ENCODE data around the gene FLT1.

Gene FLT1, protein sequence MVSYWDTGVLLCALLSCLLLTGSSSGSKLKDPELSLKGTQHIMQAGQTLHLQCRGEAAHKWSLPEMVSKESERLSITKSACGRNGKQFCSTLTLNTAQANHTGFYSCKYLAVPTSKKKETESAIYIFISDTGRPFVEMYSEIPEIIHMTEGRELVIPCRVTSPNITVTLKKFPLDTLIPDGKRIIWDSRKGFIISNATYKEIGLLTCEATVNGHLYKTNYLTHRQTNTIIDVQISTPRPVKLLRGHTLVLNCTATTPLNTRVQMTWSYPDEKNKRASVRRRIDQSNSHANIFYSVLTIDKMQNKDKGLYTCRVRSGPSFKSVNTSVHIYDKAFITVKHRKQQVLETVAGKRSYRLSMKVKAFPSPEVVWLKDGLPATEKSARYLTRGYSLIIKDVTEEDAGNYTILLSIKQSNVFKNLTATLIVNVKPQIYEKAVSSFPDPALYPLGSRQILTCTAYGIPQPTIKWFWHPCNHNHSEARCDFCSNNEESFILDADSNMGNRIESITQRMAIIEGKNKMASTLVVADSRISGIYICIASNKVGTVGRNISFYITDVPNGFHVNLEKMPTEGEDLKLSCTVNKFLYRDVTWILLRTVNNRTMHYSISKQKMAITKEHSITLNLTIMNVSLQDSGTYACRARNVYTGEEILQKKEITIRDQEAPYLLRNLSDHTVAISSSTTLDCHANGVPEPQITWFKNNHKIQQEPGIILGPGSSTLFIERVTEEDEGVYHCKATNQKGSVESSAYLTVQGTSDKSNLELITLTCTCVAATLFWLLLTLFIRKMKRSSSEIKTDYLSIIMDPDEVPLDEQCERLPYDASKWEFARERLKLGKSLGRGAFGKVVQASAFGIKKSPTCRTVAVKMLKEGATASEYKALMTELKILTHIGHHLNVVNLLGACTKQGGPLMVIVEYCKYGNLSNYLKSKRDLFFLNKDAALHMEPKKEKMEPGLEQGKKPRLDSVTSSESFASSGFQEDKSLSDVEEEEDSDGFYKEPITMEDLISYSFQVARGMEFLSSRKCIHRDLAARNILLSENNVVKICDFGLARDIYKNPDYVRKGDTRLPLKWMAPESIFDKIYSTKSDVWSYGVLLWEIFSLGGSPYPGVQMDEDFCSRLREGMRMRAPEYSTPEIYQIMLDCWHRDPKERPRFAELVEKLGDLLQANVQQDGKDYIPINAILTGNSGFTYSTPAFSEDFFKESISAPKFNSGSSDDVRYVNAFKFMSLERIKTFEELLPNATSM (N-terminal part only)

GRCh38 chr13:28494778-28495537 lies at the start of gene FLT1:
FLT1 (minus strand) TSS chr13:28495128; CDS start chr13:28494843, 285 bp downstream.
- no peak for DNase-seq

GRCh38 chr13:28544026-28544425 lies 49.1 kb upstream of the FLT1 start:
- DNase-seq: no peak

- DNase-seq: no peak
Measured at GRCh38 chr13:28542804-28543203, 47.9 kb upstream of the FLT1 start.

DNA sequence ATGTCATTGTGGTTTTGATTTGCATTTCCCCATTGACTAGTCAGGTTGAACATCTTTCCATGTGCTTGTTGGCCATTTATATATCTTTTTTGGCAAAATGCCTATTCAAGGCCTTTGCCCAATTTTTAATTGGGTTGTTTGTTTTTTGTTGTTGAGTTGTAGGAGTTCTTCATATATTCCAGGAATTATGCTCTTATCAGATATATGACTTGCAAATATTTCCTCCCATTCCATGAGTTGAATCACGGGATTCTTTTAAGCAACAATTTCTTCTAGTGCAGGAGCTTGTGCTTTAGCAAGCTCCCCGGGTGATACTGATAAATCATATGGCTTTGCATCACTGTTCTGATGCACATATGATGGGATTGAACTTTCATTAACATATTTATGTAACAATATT lies 47.0 kb upstream of the FLT1 start:
- no peak for DNase-seq

DNA sequence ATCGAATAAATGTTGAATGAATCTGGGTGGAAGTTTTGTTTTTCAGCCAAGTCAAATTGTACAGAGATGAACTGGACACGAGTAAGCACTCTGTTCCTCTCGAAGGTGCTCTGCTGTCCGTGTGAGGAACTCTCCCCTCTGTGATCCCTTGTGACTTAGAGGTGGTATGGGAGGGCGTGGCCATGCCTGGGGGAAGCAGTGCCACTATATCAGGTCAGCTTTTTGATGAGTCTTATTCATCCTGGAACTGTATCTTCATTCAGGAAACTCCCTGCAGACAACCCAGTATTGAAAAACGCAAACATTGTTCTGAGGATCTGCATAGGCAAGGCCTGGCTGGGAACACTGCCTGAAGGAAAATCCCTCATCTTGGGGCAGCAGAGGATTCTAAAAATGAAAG lies 45.7 kb upstream of the FLT1 start:
- DNase-seq: no peak

DNA sequence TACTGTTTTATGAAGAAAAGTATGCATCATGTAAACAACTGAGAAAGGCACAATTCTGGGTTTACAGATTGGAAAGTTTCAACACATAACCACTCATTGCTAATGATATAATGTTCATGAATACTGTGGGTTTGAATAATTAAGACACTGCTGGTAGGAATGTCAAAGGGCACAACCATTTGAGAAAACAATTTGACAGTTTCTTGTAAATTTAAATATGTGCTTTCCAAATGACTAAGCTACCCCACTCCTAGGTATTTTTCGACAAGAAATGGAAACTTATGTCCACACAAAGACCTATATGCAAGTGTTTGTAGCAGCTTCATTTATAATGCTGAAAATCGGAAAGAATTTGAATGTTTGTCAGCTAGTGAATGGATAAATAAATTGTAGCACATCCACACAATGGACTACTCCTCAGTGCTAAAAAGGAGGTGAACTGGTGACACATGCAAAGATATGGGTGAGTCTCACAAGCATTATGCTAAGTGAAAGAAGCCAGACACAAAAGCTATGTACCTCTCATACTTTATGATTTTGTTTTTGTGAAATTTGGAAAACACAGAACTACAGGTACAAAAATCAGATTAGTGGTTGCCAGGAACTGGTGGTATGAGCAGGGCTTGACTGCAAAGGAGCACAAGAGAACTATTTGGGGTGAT lies 44.8 kb upstream of the FLT1 start:
- no peak for DNase-seq

DNA sequence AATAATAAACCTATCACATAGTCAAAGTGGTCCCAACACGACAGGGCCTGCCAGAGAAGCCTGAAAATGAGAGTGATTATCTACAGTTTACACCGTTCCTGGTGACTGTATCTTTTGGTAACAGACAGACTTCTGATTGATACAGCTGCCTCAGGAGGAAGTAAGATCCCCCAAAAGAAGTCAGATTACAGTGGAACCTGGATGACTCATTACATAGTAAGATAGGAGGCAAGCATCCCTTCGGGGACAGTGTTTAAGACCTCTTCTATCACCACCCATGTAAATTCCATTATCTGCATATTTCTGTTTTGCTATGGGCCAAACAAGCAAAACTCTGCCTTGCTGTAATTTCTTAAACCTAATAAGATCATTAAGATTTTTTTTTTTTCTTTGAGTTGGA lies 44.0 kb upstream of the FLT1 start:
- no peak for DNase-seq

DNA sequence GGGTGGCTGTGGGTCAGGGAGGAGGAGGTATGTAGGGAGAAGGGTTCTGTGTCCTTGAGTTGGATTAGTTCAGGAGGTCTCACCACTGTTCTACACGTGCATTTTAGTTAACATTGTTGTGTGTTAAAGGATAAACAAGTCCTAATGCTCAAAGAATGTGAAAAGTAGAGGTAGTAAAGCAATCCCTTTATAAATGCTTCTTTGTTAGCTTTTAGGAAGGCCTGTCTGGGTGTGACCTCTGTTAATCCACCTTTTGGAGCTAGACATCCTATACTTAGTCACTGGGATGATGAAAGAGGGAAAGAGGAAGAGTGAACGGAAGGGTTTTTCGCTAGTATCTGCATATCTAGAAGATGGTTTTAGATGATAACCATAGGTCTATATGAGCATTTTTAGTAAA lies 42.2 kb upstream of the FLT1 start:
- no peak for DNase-seq

DNA sequence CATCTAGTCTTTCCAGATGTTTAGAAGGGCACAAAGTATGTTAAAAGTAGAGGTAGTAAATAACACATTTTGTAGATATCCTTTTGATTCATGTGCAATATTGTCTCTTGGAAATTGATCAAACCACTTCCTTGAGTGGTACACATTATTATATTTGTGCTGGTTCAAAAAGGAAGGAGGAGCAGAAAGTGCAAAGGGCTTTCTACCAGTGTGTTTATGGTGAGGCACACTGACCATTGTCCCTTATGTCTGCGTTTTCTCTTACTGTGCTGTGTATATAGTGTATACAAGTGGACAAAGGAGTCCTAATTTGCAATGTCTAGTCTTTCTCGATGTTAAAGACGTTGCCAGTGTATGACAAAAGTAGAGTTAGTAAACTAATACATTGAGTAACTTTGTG lies 41.4 kb upstream of the FLT1 start:
- DNase-seq: no peak

DNA sequence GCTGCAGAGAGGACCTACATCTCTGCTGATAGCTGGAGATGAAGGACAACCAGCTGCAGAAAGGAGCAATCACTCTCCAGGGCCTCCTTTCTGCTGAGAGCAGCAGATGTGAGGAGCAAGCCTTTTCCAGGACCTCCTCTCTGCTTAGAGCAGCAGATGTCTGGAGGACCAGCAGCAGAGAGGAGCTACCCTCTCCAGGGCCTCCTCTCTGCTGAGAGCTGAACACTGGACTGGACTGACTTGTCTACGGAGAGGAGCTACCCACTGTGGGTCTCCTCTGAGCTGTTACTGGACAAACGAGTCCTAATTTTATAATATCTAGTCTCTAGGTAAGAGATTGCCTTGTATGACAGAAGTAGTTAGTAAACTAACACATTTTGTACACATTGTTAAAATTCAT lies 40.8 kb upstream of the FLT1 start:
- no peak for DNase-seq

DNA sequence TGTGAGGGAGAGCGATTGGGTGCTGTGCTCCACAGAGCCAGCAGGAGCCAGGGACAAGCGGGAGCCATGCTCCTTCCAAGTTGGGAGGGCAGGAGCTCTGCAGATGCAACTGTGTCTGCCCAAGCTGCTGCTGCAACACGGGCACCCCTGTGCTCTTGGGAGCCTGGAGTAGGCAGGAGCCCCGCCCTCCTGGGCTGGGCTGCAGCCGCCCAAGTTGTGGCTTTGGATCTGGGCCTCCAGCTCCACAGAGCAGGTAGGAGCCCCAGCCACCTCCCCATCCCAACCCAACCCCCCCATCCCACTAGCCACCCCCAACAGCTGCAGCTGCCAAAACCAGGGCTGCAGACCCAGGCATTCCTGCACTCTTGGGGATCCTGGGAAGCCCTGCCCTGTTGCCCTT lies 39.9 kb upstream of the FLT1 start:
- no peak for DNase-seq

DNA sequence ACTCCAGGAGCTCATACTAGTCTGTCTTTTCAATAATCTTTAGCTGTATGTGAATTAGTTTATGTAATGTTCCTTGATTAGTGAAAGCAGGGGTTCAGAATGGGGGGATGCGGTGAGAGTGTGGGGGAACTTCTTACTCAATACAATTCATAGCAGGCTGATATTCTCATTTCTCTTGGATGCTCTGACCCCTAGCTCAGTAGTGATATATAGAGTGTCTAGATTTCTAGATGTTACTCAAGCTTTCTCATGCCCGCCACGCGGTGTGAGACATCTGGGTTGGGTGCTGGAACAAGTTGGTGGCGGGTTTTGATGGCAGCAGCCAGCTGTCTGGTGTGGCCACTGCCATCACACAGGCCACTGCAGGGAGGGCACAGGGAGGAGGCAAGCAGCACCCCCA lies 39.3 kb upstream of the FLT1 start:
- no peak for DNase-seq

GRCh38 chr13:28533441-28534166 lies 38.7 kb upstream of the FLT1 start:
- DNase-seq: no peak

GRCh38 chr13:28533125-28533436 lies 38.2 kb upstream of the FLT1 start:
- no peak for DNase-seq

GRCh38 chr13:28532388-28533124 lies 37.6 kb upstream of the FLT1 start:
- DNase-seq: no peak

GRCh38 chr13:28531845-28532387 lies 37.0 kb upstream of the FLT1 start:
- no peak for DNase-seq

- DNase-seq: no peak
Measured at GRCh38 chr13:28531077-28531844, 36.3 kb upstream of the FLT1 start.

DNA sequence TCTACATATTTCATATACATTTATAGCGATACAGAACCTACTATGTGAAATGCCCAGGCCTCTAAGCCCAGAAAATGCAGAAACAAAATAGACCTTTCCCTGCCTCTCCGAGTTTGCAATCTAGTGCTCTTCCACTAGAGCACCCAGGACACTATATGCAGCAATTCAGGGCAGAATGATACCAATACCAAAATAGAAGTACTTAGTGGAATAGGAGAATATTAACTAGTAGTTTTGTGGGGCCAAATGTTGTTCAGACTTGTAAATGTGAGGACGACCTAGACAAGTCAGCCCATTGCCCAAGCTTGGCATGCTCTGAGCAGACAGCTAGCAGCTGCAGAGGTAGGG lies 35.8 kb upstream of the FLT1 start:
- no peak for DNase-seq

DNA sequence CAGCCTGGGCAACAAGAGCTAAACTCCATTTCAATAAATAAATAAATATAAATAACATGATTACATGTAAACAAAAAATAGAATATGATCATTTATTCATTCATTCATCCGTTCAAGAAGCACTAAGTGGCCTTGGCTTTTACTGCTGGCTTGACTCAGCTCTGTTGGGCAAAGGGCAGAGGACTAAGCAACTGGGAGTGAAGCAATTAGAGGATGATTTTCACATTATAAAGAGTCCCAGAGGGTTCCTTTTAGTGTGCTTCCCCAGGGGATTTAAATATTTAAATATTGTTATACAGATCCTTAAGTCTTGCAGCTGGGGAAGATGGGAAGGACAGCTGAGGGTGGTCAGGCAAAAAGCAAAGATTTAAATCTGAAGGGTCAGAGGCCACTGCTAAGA lies 34.9 kb upstream of the FLT1 start:
- no peak for DNase-seq

DNA sequence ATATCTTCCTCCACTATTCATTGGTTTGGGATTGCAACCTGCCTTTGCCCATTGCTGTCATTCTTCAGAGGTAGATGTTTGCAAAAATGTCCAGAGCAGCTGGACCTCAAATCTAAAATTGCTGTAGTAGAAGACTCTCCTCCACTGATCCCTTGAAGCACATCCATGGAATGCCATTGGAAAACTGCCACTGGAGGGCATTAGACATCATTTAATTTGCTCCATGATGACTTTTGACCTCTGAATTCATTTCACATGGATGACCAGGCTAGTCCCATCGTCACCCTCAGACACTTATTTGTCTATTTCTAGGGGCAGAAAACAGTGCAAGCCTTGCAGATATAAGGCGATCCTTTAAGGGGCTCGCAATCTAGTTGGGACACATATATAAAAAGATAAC lies 33.9 kb upstream of the FLT1 start:
- DNase-seq: no peak

Measured in NCI-H1092 (cell line).